Caco-2 (cell line): Measurements from ENCODE around the gene FRMPD1. TPM values are rescaled to one million over a fixed set of nuclear protein-coding genes. Genes with fewer than 3 reads are reported as not detected.

ENCODE experiments used
- BruUV-seq: library from RNA; stranded (reverse); fragments of 400-500 nt; replicated peaks from 2 replicates; lab custom pipeline; 2021; lab: Mats Ljungman, UMichigan
- CTCF ChIA-PET: fragments of 300-600 bp; sonication (Branson Sonifier 250); formaldehyde crosslinking; loops from one replicate; lab custom pipeline; 2022; ENCODE audit warnings: antibody characterized with exemption; lab: Charles Lee
- POLR2A ChIA-PET: fragments of 300-600 bp; sonication (Branson Sonifier 250); formaldehyde crosslinking; loops from one replicate; lab custom pipeline; 2022; ENCODE audit warnings: antibody characterized with exemption; lab: Charles Lee
- DNase-seq, 2 experiments: peaks; one replicate each; pipeline versions ENCODE4 v3.0.0 to v3.0.0-alpha.2; 2020 to 2022
- H3K27me3 ChIP-seq: replicated peaks from 2 replicates; pipeline ENCODE4 v1.6.0; 2011; ENCODE audit warnings: low read length; ENCODE audit not compliant: control insufficient read depth, insufficient read depth
- H3K36me3 ChIP-seq: 2 replicates; pipeline ENCODE4 v1.5.1; 2011; ENCODE audit warnings: low read length; ENCODE audit not compliant: control insufficient read depth, insufficient read depth
- H3K4me1 ChIP-seq: fragments of 250-450 bp; sonication (Bioruptor Pico); 2 replicates; pipeline ENCODE4 v1.5.1; 2020; ENCODE audit warnings: mild to moderate bottlenecking
- H3K4me3 ChIP-seq: 2 replicates; pipeline ENCODE4 v1.5.1; 2011; ENCODE audit warnings: low read depth, mild to moderate bottlenecking, control low read depth, low read length
- H3K9me3 ChIP-seq: fragments of 250-450 bp; sonication (Bioruptor Pico); 2 replicates; pipeline ENCODE4 v1.5.1; 2020; ENCODE audit warnings: mild to moderate bottlenecking, moderate library complexity
- H3K27ac Mint-ChIP-seq: one replicate; pipeline ENCODE4 v1.8.0; 2022; ENCODE audit warnings: mixed read lengths; ENCODE audit not compliant: unreplicated experiment
- H3K27me3 Mint-ChIP-seq: one replicate; pipeline ENCODE4 v1.8.0; 2022; ENCODE audit warnings: mixed read lengths; ENCODE audit not compliant: insufficient read depth, unreplicated experiment
- H3K36me3 Mint-ChIP-seq: one replicate; pipeline ENCODE4 v1.8.0; 2022; ENCODE audit warnings: mild to moderate bottlenecking, mixed read lengths; ENCODE audit not compliant: insufficient read depth, unreplicated experiment
- H3K4me1 Mint-ChIP-seq: one replicate; pipeline ENCODE4 v1.8.0; 2022; ENCODE audit warnings: low read depth, mixed read lengths; ENCODE audit not compliant: unreplicated experiment
- H3K4me3 Mint-ChIP-seq: one replicate; pipeline ENCODE4 v1.8.0; 2022; ENCODE audit warnings: mild to moderate bottlenecking, moderate library complexity, mixed read lengths; ENCODE audit not compliant: unreplicated experiment
- H3K9me3 Mint-ChIP-seq: one replicate; pipeline ENCODE4 v1.8.0; 2022; ENCODE audit warnings: mixed read lengths; ENCODE audit not compliant: unreplicated experiment
- intact Hi-C: fragments of 100-400 bp; cut with micrococcal nuclease; formaldehyde crosslinking; loops from one replicate; pipeline ENCODE4 v1.10.0; 2022; ENCODE audit not compliant: unreplicated experiment
- total RNA-seq: library from RNA; stranded (reverse); gene quantifications from 2 replicates; pipeline ENCODE4 v1.2.3, GENCODE V29; 2022
- TF ChIP-seq, protein P1 (sequence below), 2 experiments: fragments of 200-600 bp in 1 of 2; IDR thresholded peaks; 1 replicate in 1 of 2; 2 replicates in 1 of 2; pipeline versions ENCODE4 v1.5.1 to v1.8.0; 2011 to 2022; ENCODE audit warnings: antibody characterized with exemption in 1 of 2, control low read depth in 1 of 2, inconsistent platforms in 1 of 2, low read depth in 1 of 2, low read length in 1 of 2, mild to moderate bottlenecking in 1 of 2, moderate library complexity in 1 of 2; ENCODE audit not compliant: insufficient read depth in 1 of 2, severe bottlenecking in 1 of 2, unreplicated experiment in 1 of 2

The FRMPD1 gene
- total RNA-seq, 1 experiment from 2014 or later = not detected

DNA sequence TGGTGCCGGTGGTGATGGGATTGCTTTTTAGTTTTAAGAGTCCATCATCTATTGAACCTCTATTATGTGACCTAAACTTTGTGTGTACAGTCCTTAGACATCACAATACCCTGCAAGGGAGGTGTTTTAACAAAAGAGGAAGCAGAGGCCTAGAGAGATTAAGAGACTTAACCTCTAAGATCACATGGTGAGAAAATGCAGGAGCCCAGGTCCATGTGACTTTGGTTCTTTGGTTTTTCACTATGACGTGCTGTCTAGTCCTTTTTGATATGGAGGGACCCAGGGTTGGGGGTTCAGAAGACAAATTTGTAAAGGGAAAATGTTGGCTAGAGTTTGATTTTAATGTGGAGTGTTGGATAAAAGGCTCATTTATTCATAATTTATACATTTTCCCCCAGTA lies 68.8 kb downstream of the FRMPD1 start:
- Histone ChIP-seq H3K4me1 (no peaks in the 10 kb centered on the region; the same call in none of the 2 replicates), H3K27me3 (no peaks in the 10 kb centered on the region), H3K9me3 (no peaks in the 10 kb centered on the region), H3K36me3 (no peaks in the 10 kb centered on the region), H3K4me3 (no peak overlapping the region)
- H3K36me3 Mint-ChIP-seq = no peaks in the 10 kb centered on the region
- ChIA-PET CTCF (no interaction called here), POLR2A (no interaction called here)
- intact Hi-C loops = no loop called here
- no peak overlapping the region for H3K27ac Mint-ChIP-seq
- no peak for DNase-seq
- H3K9me3 Mint-ChIP-seq = no peaks in the 10 kb centered on the region
- H3K4me1 Mint-ChIP-seq = peaks cover 6% of the 10 kb centered on the region
- TF ChIP-seq, protein P1, sequence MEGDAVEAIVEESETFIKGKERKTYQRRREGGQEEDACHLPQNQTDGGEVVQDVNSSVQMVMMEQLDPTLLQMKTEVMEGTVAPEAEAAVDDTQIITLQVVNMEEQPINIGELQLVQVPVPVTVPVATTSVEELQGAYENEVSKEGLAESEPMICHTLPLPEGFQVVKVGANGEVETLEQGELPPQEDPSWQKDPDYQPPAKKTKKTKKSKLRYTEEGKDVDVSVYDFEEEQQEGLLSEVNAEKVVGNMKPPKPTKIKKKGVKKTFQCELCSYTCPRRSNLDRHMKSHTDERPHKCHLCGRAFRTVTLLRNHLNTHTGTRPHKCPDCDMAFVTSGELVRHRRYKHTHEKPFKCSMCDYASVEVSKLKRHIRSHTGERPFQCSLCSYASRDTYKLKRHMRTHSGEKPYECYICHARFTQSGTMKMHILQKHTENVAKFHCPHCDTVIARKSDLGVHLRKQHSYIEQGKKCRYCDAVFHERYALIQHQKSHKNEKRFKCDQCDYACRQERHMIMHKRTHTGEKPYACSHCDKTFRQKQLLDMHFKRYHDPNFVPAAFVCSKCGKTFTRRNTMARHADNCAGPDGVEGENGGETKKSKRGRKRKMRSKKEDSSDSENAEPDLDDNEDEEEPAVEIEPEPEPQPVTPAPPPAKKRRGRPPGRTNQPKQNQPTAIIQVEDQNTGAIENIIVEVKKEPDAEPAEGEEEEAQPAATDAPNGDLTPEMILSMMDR (IDR thresholded peaks at IDR 0.05; ENCODE audit: insufficient read depth in 1 of 2, low read depth in 1 of 2, low read length in 1 of 2, severe bottlenecking in 1 of 2, unreplicated experiment in 1 of 2) = no peak
- BruUV-seq = no TSS peak
- H3K27me3 Mint-ChIP-seq = peaks cover 10% of the 10 kb centered on the region
- no peak overlapping the region for H3K4me3 Mint-ChIP-seq

- no peaks in the 10 kb centered on the region for H3K9me3 ChIP-seq
- BruUV-seq = no TSS peak
Measured at GRCh38 chr9:37727013-37727412, 76.3 kb downstream of the FRMPD1 start.

GRCh38 chr9:37729499-37729898 lies 78.7 kb downstream of the FRMPD1 start:
- no peaks in the 10 kb centered on the region for H3K4me1 ChIP-seq
- no peak overlapping the region for H3K4me3 ChIP-seq
- H3K36me3 ChIP-seq = no peaks in the 10 kb centered on the region
- BruUV-seq = no TSS peak
- intact Hi-C loops = no loop called here
- Mint-ChIP-seq H3K4me1 (no peaks in the 10 kb centered on the region), H3K4me3 (no peak overlapping the region), H3K9me3 (no peaks in the 10 kb centered on the region), H3K27ac (no peak overlapping the region), H3K36me3 (no peaks in the 10 kb centered on the region), H3K27me3 (peaks cover 15% of the 10 kb centered on the region)
- TF ChIP-seq, protein P1 (IDR thresholded peaks at IDR 0.05; ENCODE audit: insufficient read depth in 1 of 2, low read depth in 1 of 2, low read length in 1 of 2, severe bottlenecking in 1 of 2, unreplicated experiment in 1 of 2) = no peak
- ChIA-PET POLR2A (interaction anchor here (0.5 kb wide), 1 partner anchor 8 kb away, joined by 4 read pairs; no protein-coding TSS in a partner anchor), CTCF (no interaction called here)
- H3K9me3 ChIP-seq = no peaks in the 10 kb centered on the region
- H3K27me3 ChIP-seq = peaks cover 2% of the 10 kb centered on the region
- DNase-seq = no peak

More at GRCh38 chr9:37727013-37727412, 76.3 kb downstream of the FRMPD1 start:
- DNase-seq = no peak
- Histone ChIP-seq H3K27me3 (no peaks in the 10 kb centered on the region), H3K4me3 (no peak overlapping the region), H3K4me1 (no peaks in the 10 kb centered on the region), H3K36me3 (no peaks in the 10 kb centered on the region)
- TF ChIP-seq, protein P1 (IDR thresholded peaks at IDR 0.05; ENCODE audit: insufficient read depth in 1 of 2, low read depth in 1 of 2, low read length in 1 of 2, severe bottlenecking in 1 of 2, unreplicated experiment in 1 of 2) = no peak
- ChIA-PET CTCF (no interaction called here), POLR2A (no interaction called here)
- Mint-ChIP-seq H3K4me3 (no peak overlapping the region), H3K4me1 (no peaks in the 10 kb centered on the region), H3K27me3 (peaks cover 10% of the 10 kb centered on the region), H3K9me3 (no peaks in the 10 kb centered on the region), H3K27ac (no peak overlapping the region), H3K36me3 (no peaks in the 10 kb centered on the region)
- intact Hi-C loops = no loop called here
